NB4 (cell line): Measurements from ENCODE around the gene INMT.

Experiments
- POLR2A ChIP-seq: IDR thresholded peaks from 2 replicates; pipeline ENCODE4 v1.6.1; 2011; ENCODE audit warnings: mild to moderate bottlenecking; ENCODE audit not compliant: insufficient read length; ENCODE audit errors: extremely low read depth
- TF ChIP-seq, protein P1 (sequence below): IDR thresholded peaks from one replicate; pipeline ENCODE4 v1.5.1; 2012; ENCODE audit warnings: low read depth, low read length
- TF ChIP-seq, protein P2 (sequence below): IDR thresholded peaks from 2 replicates; pipeline ENCODE4 v1.6.1; 2011; ENCODE audit warnings: low read depth, low read length

DNA sequence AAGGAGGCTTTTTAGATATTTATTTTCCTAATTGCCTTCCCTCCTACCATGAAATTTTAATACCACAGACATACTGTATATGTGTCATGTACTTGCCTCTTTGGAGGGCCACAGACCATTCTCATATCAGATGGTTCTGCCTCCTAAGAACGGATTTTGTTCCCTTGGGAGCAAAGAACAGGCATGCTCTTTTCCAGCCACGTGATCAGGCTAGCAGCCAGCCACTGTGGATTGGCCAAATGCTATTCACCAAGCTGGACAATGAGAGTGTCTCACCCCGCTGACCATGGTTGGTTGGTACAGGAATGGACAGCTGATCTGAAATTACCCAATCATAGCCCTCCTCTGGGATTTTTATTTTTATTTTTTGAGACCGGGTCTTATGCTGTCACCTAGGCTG is 48.2 kb upstream of the INMT start:
- TF ChIP-seq, protein P1, sequence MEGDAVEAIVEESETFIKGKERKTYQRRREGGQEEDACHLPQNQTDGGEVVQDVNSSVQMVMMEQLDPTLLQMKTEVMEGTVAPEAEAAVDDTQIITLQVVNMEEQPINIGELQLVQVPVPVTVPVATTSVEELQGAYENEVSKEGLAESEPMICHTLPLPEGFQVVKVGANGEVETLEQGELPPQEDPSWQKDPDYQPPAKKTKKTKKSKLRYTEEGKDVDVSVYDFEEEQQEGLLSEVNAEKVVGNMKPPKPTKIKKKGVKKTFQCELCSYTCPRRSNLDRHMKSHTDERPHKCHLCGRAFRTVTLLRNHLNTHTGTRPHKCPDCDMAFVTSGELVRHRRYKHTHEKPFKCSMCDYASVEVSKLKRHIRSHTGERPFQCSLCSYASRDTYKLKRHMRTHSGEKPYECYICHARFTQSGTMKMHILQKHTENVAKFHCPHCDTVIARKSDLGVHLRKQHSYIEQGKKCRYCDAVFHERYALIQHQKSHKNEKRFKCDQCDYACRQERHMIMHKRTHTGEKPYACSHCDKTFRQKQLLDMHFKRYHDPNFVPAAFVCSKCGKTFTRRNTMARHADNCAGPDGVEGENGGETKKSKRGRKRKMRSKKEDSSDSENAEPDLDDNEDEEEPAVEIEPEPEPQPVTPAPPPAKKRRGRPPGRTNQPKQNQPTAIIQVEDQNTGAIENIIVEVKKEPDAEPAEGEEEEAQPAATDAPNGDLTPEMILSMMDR = no peak
- TF ChIP-seq POLR2A = no peak
- TF ChIP-seq, protein P2, sequence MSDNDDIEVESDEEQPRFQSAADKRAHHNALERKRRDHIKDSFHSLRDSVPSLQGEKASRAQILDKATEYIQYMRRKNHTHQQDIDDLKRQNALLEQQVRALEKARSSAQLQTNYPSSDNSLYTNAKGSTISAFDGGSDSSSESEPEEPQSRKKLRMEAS = no peak
